Stimulated activated CD8-positive, alpha-beta memory T cell treated with anti-CD3 and anti-CD28 coated beads, Interleukin-2, amount 100 ng/mL, for 1 hour (primary cell): ENCODE data around the gene GOLGA1.
"Not testable (repeated sequence)": the region's sequence is repeated elsewhere in the genome, so short reads cannot be mapped to it uniquely, and the experiment has no call there.

Source experiments
- DNase-seq, 2 donors: peaks; one replicate each; pipeline ENCODE4 v3.0.0-alpha.2; 2020; ENCODE audit warnings: low read depth in 2 of 2

Gene GOLGA1, protein sequence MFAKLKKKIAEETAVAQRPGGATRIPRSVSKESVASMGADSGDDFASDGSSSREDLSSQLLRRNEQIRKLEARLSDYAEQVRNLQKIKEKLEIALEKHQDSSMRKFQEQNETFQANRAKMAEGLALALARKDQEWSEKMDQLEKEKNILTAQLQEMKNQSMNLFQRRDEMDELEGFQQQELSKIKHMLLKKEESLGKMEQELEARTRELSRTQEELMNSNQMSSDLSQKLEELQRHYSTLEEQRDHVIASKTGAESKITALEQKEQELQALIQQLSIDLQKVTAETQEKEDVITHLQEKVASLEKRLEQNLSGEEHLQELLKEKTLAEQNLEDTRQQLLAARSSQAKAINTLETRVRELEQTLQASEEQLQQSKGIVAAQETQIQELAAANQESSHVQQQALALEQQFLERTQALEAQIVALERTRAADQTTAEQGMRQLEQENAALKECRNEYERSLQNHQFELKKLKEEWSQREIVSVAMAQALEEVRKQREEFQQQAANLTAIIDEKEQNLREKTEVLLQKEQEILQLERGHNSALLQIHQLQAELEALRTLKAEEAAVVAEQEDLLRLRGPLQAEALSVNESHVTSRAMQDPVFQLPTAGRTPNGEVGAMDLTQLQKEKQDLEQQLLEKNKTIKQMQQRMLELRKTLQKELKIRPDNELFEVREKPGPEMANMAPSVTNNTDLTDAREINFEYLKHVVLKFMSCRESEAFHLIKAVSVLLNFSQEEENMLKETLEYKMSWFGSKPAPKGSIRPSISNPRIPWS

DNA sequence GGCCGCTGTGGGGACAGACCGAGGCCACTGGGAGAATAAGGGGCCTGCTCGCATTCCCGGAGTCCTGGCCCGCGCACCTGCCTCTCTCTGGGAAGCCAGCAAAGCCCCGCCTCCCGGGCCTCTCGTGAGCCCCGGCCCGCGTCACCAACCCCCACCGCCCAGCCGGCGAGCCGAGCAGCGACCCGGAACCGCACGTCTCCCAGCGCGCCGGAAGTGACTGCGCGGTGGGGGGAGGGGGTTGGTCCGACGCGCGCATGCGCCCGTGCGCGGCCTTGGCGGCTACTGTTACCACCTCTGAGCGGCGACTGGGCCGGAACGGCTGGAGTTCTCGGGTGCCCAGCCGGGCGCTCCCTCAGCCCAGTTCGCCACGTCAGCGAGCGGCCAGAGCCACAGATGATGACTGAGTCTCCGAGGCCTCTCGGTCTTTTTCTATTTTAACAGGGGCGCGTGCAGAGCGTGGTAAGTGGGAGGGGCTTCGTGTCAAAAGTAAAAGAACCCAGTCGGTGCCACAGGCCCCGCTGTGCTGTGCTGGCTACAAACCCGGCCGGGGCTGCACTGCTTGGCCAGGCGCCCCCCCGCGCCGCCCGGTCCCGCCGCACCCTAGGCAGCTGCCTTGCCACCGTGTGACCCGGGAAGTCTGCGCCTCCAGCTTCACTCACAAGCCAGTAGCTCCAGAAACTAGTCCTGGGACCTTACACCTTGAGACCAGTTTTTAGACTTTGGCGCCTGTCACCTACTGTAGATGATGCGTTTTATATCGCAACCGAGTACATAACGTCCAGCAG lies at the start of gene GOLGA1:
GOLGA1 (minus strand) TSS at position 190 of the 785 bp plus-strand sequence. CDS start 2,372 bp downstream, outside the sequence.
- DNase-seq, result peak; percentile 80 to 88

DNA sequence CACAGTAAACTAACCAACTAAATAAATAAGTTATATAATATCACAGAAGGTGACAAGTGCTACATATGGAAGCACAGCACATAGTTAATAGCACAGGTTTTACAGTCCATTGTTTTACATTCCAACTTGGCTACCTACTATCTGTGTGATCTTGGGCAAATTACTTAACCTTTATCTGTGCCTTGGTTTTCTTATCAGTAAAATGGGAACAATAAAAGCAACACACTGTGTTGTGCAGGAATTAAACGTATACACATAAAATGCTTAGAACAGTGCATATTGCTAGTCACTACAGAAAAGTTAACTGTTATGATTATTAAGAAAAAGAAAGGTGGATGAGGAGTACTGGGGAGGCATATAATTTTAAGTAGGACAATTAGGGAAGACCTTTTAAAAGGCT lies 42.8 kb upstream of the GOLGA1 start:
- DNase-seq, result no peak

GRCh38 chr9:124980431-124980830 lies 39.5 kb upstream of the GOLGA1 start:
- DNase-seq, result no peak

DNA sequence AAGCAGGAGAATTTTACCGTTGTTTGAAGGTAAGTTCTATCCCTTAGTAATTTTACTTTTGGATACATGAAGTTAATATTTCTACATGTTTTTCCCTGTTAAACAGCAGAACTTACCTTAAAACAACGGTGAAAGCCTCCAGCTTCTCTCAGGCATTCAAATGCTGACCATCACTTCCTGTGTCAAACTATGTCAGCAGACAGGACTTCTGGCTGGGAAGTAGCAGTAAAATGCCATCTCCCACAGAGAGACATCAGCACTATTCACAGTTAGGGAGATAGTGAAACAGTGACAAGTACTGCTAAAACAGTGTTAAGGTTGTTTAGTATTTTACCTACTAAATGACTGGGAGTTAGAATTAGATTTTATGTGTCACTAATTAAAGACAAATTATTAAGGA lies 34.2 kb upstream of the GOLGA1 start:
- DNase-seq, result no peak

- DNase-seq, result no peak
These were observed 32.9 kb upstream of the GOLGA1 start for GRCh38 chr9:124973807-124974206.

GRCh38 chr9:124972241-124972770 lies 31.4 kb upstream of the GOLGA1 start:
- no peak for DNase-seq

DNA sequence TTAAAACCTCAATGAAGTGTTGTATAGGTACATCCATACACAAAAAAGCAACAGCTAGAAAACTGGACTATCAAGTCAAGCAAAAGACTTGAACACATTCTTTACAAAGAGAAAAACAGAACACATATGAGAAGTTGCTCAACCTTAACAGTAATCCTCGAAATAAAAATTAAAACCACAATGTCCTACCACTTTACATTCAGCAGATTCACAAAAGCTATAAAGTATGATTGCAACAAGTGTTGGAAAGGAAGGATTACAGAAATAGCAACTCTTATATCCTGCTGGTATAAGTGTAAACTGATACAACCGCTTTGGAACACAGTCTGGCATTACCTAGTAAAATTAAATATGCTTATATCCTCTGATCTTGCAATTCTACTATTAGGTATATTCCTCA lies 28.5 kb upstream of the GOLGA1 start:
- DNase-seq, result no peak

- DNase-seq, result no peak
These were observed 27.4 kb upstream of the GOLGA1 start for GRCh38 chr9:124968238-124968637.

DNA sequence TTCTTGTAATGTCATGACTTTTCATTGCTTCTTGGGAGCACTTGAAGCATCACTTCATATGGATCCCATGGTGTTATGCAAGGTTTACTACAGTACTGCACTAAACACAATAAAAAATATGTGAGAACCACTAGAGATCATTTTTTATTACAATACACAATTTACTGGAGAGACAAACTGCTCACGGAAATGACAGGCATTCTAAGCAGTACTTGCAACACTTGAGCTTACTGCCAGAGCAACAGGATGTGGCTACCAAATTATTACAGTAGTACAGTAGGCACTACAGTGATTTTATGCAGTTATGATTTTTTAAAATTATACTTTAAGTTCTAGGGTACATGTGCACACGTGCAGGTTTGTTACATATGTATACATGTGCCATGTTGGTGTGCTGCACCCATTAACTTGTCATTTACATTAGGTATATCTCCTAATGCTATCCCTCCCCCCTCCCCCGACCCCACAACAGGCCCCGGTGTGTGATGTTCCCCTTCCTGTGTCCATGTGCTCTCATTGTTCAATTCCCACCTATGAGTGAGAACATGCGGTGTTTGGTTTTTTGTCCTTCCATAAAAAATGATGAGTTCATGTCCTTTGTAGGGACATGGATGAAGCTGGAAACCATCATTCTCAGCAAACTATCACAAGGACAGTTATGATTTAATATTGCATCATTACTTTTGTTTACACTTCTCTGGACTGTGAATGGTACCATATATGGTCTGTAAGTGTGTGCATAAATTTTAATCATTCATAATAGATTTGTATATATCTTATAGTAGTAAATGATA lies 25.1 kb upstream of the GOLGA1 start:
- DNase-seq, result not testable (repeated sequence)

DNA sequence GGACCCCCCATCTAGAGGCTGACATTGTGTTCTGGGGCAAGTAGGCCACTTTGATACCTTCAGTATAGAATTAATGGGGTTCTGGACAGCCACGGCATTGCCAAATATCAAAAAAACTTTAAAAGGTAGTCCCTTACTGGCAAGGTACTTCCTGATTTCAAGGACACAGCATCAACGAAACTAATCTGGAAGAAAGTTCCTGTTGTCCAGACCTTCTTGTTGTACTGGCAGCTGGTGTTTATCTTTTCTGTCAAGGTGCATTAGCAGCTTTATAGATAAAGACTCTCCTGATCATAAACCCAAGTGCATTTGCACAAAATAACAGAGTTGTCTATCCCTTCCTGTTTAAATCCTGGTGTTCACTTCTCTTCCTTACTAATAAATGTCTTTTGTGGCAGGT lies 23.7 kb upstream of the GOLGA1 start:
- no peak for DNase-seq

- no peak for DNase-seq
These were observed 23.2 kb upstream of the GOLGA1 start for GRCh38 chr9:124964056-124964455.

DNA sequence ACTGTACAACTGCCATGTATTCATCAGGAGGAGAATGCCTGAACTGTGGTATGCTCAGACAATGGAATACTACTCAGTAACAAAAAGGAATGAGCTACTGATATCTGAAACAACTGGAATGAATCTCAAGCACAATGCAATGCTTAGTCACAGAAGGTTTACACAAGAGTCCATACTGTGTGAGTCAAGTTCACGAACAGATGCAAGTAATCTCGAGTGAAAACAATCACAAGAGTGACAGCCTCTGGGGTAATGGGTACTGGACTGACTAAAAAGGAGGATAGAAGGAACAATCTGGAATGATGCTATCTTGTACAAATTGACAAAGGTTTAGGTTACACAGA lies 19.5 kb upstream of the GOLGA1 start:
- DNase-seq, result no peak

DNA sequence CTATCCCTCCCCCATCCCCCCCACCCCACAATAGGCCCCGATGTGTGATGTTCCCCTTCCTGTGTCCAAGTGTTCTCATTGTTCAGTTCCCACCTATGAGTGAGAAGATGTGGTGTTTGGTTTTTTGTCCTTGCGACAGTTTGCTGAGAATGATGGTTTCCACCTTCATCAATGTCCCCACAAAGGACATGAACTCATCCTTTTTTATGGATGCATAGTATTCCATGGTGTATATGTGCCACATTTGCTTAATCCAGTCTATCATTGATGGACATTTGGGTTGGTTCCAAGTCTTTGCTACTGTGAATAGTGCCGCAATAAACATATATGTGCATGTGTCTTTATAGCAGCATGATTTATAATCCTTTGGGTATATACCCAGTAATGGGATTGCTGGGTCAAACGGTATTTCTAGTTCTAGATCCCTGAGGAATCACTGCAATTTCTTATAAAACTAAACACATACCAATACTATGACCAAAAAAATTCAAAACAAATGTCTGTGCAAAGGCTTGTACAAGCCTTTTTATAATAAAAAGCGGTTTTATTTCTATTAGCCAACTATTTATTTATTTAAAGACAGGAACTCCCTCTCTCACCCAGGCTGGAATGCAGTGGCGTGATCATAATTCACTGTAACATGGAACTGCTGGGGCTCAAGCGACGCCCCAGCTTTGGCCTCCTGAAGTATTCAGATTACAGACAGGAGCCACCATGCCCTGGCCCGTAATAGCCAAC lies 19.0 kb upstream of the GOLGA1 start:
- not testable (repeated sequence) for DNase-seq

DNA sequence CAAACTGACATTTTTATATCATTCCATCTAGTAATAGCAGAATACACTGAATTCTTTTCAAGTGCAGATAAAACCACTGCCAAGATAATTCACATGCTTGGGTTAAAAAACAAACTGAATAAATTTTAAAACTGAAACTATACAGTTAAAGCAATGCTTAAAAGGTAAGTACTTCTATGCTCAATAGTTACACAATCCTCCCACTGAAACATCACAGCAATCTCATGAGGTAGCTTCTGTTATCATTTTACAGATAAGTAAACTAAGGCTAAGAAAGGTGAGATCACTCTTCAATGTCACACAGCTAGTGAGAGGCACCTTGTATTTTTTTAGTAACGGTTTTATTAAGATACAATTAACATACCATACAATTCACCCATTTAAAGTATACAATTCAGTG lies 13.4 kb upstream of the GOLGA1 start:
- DNase-seq, result no peak

DNA sequence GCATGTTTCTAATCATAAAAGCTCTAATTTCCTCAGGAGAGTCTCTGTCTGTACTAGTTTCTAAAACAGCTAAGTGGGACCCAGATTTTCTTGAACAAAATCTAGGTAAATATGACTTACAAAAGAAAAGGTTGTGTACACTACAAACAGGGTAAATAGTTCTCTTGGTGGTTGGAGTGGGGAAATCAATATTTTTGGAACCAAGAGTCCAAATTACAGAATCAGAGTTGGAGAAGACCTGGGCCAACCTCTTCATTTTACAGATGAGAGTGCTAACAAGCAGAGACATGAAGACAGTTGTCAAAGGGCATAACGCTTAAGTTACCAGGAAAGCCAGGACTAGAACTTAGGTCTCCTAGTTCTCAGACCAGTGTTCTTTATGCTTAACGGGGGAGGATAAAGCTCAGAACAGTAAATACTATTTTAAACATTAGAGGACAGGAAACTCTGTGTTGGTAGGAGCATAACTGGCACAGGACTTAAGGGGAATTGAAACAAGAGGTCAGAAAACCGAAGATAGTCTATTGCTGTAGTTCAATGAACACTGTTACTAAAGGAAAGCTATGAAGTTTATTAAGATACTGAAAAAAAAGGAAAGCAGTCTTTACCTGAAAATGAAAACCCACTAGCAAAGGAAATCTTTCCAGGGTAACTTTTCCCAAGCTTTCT lies 9.3 kb upstream of the GOLGA1 start:
- no peak for DNase-seq

DNA sequence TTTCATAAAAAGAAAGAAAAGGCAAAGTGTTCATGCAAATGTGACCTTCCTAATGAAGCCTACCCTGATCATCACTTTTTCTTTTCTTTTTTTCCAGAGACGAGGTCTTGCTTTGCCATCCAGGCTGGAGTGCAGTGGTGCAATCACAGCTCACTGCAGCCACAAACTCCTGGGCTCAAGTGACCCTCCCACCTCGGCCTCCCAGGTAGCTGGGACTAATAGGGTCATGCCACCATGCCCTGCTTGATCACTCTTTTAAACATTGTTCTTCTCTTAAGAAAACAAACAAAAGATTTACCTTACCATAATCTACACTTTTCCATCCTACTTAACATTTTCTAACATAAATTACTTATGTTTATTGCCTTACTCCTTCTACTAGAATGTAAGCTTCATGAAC lies 8.5 kb upstream of the GOLGA1 start:
- no peak for DNase-seq

DNA sequence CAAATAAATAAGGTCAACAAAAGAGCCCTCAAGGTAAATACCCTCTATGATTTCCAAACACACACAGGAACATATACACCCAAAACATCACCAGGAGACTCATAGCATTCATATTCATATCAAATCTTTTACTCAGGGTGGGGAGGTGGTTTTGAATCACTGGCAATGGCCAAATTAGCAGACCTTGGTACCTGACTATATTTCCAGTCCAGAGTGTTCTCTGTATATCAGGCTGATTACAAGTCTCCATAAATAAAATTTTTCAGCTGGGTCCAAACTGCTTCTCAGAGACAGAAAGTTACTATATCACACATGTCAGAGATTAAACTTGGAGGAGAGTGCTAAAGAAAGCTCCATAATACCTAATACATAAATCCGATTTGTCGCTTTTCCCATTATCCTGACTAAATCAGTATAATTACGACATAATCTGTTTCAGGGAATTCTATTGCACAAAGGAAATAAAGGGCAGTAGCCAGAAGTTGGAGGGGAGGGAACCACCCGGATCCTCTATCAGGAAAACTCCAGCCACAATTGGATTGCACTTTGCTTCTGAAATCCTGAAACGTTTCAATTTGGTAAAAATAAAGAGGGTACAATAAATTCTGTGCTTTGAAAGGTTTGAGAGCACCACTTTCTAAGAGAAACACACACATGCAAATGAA lies 7.0 kb upstream of the GOLGA1 start:
- DNase-seq, result no peak

DNA sequence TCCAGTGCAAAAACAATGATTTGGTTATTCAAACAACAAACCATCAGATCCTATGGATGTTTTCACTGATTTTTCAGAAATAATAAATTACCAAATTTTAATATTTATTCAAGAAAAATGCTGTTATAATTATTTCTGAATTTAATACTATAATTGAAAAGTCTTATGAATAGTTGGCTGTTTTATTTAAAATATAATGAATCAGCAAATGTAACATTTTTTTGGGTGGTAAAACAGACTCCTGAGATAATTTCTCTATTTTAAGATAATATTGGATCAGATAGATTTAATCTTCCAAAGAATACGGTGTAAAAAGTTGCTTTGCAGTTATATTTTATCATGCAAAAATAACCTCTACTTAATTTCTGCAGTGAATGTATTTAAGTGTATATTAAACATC lies 5.3 kb upstream of the GOLGA1 start:
- no peak for DNase-seq
